GM18511 (cell line): Measurements from ENCODE around the gene MAG.

Source experiments
- ATAC-seq: cut with Tn5 transposase; IDR thresholded peaks from one replicate; pipeline ENCODE4 v1.9.1; 2021; ENCODE audit warnings: mild to moderate bottlenecking, moderate library complexity; ENCODE audit not compliant: unreplicated experiment

Gene MAG

GRCh38 chr19:35291916-35292315 is at the start of gene MAG:
Gene MAG, plus strand, starts transcription at chr19:35292161. Its CDS starts 3,248 bp downstream, at chr19:35295409.
- ATAC-seq: no peak

GRCh38 chr19:35246466-35247092 is 45.4 kb upstream of the MAG start:
- ATAC-seq: no peak

- peak; percentile 60 for ATAC-seq
Measured at GRCh38 chr19:35247526-35248309, 44.2 kb upstream of the MAG start.

GRCh38 chr19:35248310-35249145 is 43.4 kb upstream of the MAG start, which contains the start of gene LSR:
Gene LSR, plus strand, starts transcription at chr19:35249002. Its CDS starts 21 bp downstream, at chr19:35249023.
- peak; percentile 77 for ATAC-seq

- ATAC-seq: no peak
Measured at GRCh38 chr19:35249146-35249847, 42.7 kb upstream of the MAG start.

GRCh38 chr19:35249848-35250711 is 41.9 kb upstream of the MAG start:
- ATAC-seq: no peak

GRCh38 chr19:35251456-35251855 is 40.5 kb upstream of the MAG start:
- ATAC-seq: no peak

- no peak for ATAC-seq
Measured at GRCh38 chr19:35253316-35254286, 38.4 kb upstream of the MAG start.

- ATAC-seq: no peak
Measured at GRCh38 chr19:35254341-35255297, 37.3 kb upstream of the MAG start.

GRCh38 chr19:35256566-35256965 is 35.4 kb upstream of the MAG start:
- no peak for ATAC-seq

- ATAC-seq: no peak
Measured at GRCh38 chr19:35257113-35257461, 34.9 kb upstream of the MAG start.

GRCh38 chr19:35260694-35261304 is 31.2 kb upstream of the MAG start:
- ATAC-seq: no peak

- ATAC-seq: no peak
Measured at GRCh38 chr19:35261356-35262100, 30.4 kb upstream of the MAG start.

GRCh38 chr19:35262101-35262761 is 29.7 kb upstream of the MAG start:
- ATAC-seq: no peak

GRCh38 chr19:35264268-35265125 is 27.5 kb upstream of the MAG start:
- no peak for ATAC-seq
